NCI-H2227 (cell line): Measurements from ENCODE around the gene TMTC2.

ENCODE experiments used
- DNase-seq: peaks from one replicate; lab custom pipeline; 2025; ENCODE audit not compliant: unreplicated experiment; lab: John Stamatoyannopoulos, UW

TMTC2 gene

GRCh38 chr12:83003026-83003425, 316.3 kb downstream of the TMTC2 start:
- DNase-seq = no peak

DNA sequence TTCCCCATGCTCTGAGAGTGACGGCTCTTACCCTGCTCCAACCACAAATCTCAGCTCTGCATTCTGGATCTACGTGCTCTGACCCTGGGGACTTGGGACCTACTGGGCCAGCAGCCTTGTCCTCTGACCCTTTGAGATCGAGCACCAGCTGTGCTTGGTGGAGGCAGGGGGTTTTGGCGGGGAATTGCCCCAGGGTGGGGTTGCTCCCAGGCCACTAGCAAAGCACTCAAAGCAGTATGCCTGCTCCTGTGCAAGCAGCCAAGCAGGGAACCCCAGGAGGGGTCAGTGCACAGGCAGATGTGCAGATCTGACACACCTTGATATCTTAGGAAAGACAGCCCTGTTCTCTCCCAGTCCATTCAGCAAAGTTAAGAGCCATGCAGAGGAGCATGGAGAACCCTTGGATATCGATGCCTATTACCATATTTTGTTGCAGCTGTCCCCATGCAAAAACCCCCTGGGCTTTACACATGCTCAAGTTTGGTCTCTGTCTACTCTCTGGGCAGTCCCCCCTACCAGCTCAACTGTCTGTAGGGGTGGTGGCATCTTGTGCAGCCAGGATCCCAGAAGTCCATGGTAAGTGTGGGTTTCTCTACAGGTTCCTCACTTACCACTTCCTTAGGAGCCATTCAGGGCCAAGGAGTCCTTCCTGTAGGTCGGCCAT, 319.0 kb downstream of the TMTC2 start:
- DNase-seq = no peak

- no peak for DNase-seq
Observed at GRCh38 chr12:83008703-83009102, 322.0 kb downstream of the TMTC2 start.

DNA sequence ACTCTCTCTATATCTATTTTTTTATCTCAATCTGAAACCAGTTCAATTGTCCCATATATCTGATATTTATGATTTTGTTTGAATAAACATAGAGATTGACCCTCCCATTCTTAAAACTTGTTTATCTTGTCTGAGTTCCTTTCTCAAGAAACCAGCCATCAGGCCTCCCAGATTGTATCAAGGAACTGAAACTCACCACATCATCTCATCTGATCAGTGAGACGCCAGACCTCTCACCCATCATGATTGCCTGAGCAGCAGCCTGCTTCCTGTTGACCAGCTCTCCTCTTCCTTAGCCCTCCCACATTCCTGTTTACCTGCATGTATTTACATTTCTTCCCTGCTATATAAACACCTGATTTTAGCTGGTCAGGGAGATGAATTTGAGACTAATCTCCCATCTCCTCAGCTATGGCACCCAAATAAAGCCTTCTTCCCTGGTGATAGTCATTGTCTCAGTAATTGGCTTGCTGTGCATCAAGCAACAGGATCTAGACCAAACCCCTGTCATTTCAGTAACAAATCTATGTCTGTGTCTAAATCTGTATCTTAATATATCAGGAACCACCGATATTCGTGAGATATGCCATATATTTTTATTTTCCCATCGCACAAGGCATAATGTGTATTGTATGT, 323.6 kb downstream of the TMTC2 start:
- no peak for DNase-seq

DNA sequence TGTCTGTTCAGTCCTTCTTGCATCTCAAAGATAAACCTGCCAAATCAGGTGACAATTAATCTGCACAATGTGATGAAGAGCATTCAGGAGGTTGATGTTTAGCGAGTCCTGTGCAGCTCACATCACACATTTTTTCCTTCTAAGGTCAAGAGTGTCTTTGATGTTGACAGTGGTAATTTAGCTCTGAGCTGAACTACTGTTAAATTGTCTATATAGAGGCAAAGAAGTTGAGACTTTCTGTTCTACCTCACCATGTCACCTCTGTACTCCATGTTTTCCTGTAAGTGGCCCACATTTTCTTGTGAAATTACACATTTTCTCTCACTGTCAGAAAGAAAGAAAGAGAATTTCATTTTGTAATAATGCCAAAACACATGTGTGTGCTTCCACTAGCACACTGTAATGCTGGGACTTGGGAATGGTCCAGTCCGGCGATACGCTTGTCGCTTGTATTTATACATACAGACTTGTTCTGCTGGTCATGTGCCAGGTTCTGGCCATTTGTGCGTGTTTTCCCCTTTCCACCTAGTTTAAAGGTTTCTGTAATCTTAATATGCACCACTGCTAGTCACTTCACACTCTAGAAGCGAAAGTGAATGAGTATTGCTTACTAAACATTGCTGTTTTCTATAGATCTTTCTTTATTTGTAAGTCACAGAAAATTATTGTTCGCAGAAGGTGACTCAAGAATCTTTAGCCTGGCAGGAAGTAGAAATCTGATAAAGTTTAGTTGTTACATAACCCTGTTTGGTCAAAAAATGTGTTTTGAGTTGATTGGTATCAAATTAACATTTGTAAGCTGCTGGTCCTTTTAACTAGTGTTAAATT, 328.9 kb downstream of the TMTC2 start:
- peak; percentile 42 for DNase-seq

DNA sequence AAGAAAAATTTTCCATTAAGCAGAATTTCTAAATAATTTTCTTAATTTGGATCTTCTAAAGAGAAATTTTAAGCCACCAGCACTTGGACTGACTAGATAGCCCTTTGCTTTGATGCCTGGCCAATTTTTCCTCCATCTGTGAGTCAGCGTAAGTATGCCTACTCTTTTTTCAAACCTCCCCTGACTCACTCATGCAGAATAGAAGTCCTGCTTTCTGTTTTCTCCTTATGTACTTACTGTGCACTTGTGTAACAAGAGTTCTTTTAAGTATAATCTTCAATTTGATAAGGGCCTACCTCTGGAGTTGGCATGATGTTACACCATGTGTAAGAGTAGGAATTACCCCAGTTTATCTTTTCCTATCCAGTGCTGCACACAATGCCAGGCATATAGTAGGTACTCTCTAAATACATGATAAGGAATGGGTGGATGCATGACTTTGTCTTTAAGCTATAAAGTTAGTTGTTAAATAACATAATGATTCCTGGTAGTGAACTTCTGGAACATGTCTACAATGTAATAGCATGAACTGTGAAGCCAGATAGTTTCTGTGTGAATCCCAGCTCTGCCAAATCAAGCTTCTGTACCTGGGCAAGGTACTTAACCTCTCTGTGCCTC, 329.6 kb downstream of the TMTC2 start:
- no peak for DNase-seq

DNA sequence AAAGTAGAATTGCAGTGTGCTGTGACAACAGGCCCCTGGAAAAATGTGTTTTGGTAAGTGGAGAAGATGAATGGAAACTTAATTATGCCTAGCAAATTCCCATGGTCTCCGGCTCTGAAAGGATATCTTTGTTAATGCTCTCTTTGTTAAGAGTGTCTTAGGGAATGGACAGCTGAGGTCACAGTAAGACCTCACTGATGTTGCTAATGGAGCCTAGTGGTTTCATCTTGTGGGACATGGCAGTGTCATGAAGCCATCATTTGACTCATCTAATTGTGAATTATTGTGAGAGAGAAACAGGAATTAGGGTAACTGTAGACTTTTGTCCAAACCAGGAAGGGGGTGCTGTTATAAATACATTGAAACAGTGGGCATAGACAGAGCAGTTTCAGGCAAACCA, 330.3 kb downstream of the TMTC2 start:
- no peak for DNase-seq

- DNase-seq = no peak
Observed at GRCh38 chr12:83018088-83018487, 331.4 kb downstream of the TMTC2 start.

DNA sequence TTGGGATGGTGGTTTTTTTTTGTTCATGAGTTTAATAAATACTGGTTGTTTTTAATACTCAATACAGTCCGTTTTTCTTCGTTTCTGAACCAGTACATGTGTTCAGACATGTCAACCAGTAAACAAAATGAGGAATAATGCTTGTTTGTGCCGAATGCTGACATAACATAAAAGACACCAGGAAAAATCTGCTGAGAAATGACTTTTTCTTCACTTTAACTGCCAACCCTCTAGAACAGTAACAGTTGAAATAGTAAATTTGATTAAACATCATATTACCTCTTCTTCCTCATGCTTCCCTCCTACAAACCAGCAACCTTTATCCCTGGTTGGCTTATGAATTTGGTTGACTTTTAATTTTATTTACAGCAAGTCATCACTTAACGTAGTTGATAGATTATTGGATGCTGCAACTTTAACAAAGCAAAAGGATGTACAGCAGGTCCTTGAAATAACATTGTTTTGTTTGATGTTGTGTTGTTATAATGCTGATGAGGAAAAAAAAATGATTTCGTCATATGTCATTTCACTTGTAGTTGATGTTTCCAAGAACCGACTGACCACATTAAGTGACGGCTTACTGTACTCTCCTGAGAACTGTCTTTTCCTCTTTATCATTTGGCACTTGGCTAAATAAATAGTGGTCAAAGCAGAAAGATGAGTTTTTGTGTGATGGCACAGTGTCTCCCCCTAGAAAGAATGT, 340.5 kb downstream of the TMTC2 start:
- DNase-seq = no peak

- no peak for DNase-seq
Observed at GRCh38 chr12:83031196-83031595, 344.5 kb downstream of the TMTC2 start.

GRCh38 chr12:83036847-83037246, 350.1 kb downstream of the TMTC2 start:
- DNase-seq = no peak

GRCh38 chr12:83039413-83039812, 352.7 kb downstream of the TMTC2 start:
- DNase-seq = no peak

DNA sequence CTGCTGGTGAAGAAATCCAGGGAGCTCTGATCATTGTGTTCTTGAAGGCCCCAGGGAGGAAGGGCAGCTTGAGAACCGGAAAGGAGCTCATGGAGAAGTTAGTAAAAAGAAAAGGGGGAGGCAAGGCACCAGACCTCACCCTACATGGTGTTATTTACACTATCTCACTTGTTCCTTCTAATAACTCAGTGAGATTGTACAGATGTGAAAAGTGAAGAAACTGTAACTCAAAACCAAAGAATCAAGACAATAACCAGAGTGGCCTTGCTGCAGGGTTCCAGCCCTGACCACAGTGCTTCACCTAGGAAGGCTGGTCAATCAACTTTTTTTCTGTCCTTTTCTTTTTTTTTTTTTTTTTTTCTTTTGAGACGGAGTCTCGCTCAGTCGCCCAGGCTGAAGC, 353.6 kb downstream of the TMTC2 start:
- no peak for DNase-seq

DNA sequence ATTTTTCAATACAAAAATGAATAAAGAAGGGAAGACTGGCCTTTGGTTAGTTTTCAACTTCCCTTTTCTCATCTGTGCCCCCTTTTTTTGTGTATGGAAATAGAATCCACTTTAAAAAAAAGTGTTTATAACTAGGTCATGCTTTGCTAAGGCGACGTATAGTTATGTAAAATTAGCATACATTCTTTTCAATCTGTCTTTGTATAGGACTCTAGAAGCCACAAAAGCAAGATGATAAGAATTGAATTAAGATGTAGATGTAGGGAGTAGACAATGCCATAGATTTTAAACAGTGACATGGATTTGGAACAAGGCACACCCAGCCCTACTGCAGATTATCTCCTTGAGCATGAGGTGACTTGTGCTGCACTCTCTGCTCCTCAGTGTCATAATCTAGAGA, 354.3 kb downstream of the TMTC2 start:
- no peak for DNase-seq

DNA sequence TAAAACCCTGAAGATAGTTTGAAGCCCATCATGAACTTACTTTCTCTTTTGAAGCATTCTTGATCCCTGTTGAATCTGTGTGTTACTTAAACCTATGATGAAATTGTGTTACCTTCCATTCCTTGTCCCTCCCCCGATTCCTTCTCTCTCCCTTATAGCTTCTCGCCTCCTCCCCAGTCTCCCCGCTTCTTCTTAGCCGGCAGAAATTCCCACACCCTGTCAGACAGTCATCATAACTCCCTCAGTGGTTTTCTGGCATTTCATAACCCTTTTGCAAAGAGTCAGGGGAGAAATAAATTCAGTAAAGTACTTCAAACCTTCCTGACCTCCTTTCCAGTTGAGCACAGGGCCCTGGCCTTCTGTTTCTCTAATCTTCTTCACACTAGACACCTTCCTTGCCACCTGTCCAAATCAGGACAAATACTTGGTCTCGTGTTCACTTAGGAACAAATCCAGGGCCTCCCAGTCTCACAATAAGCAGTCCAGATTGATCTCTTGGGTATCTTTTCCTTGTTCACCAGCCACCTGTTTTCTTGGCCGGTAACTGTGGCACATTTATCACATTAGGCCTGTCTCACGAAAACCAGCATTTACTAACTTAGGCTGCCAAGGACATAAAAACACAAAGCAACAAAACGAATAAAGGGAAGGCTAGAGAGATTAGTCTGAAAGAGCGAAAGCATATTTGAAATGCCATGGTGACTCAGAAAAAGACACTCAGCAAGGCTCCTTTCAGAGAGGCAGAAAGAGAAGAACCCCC, 355.9 kb downstream of the TMTC2 start:
- no peak for DNase-seq

GRCh38 chr12:83044736-83045135, 358.0 kb downstream of the TMTC2 start:
- DNase-seq = no peak

GRCh38 chr12:83046019-83046418, 359.3 kb downstream of the TMTC2 start:
- DNase-seq = no peak

GRCh38 chr12:83049306-83049705, 362.6 kb downstream of the TMTC2 start:
- no peak for DNase-seq

DNA sequence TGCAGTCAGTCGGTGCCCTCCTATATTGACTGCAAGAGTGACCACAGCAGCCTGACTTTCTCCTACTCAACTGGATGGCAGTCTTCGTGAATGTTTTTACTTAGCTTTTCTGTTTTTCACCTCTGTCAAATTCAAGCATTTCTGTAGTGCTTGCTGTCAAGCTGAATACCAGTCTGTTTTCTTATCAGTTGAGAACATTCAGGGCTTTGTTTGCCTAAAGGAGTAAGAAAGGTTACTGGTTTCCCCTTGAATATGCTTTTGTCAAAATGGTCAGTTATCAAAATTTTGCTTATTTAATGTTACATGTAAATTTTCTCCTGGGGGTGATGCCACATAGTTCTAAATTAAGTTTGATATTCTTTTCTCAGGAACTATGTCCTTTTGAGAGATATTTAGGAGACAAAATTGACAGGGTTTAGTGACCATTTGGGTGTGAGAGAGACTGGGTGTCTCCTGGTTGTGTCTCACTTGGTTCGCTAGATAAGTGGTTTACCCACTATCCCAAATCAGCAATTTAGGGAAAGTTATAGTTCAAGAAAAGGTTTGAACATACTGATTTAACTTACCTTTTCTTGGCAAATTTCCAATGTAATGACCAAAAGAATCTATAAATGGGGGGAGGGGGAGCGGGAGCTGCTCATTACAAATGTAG, 366.3 kb downstream of the TMTC2 start:
- no peak for DNase-seq

- DNase-seq = no peak
Observed at GRCh38 chr12:83057436-83057835, 370.7 kb downstream of the TMTC2 start.
